HCT116 (cell line): ENCODE results near the gene COL7A1. TPM values are rescaled to one million over a fixed set of nuclear protein-coding genes. Genes with fewer than 3 reads are reported as not detected.

ENCODE experiments used
- ATAC-seq: fragments of 200-7000 bp; cut with Tn5 transposase; 2 replicates; pipeline ENCODE4 v1.9.1; 2020; ENCODE audit warnings: mild to moderate bottlenecking, moderate library complexity
- BruUV-seq: library from RNA; stranded (reverse); fragments of 400-500 nt; replicated peaks from 2 replicates; lab custom pipeline; 2021; lab: Mats Ljungman, UMichigan
- CTCF ChIA-PET: fragments of 300-600 bp; sonication (Branson Sonifier 250); formaldehyde crosslinking; loops from one replicate; lab custom pipeline; 2021; ENCODE audit warnings: antibody characterized with exemption; lab: Charles Lee
- POLR2A ChIA-PET: fragments of 300-600, 350-600 bp; sonication (Branson Sonifier 250); formaldehyde crosslinking; loops from one replicate; lab custom pipeline; 2021; ENCODE audit warnings: antibody characterized with exemption; lab: Charles Lee
- RAD21 ChIA-PET, 2 experiments: fragments of 300-600 bp; sonication (Branson Sonifier 250); formaldehyde crosslinking; loops; one replicate each; lab custom pipeline; 2023; ENCODE audit warnings: low total read pairs in 2 of 2; ENCODE audit not compliant: uncharacterized antibody in 2 of 2, unreplicated experiment in 2 of 2, low non-redundant PET in 1 of 2; lab: Charles Lee
- DNase-seq: peaks from one replicate; pipeline ENCODE4 v3.0.0-alpha.2; 2010; ENCODE audit warnings: low read depth, low spot score
- H2AFZ ChIP-seq: fragments of 200-600 bp; shearing (Covaris generic), sonication (generic); 2 replicates; pipeline ENCODE4 v1.6.1; 2017; ENCODE audit warnings: low read depth, mixed run types, mixed read lengths, antibody characterized with exemption, low read length; ENCODE audit not compliant: poor library complexity, severe bottlenecking
- H3K27ac ChIP-seq: 2 replicates; pipeline ENCODE4 v1.5.1; 2012; ENCODE audit warnings: low read depth, low read length
- H3K27me3 ChIP-seq: fragments of 200-600 bp; sonication (generic); 2 replicates; pipeline ENCODE4 v1.6.1; 2016; ENCODE audit warnings: mixed run types, low read length, mixed read lengths; ENCODE audit not compliant: insufficient read depth
- H3K36me3 ChIP-seq, 2 experiments: fragments of 200-500 bp in 1 of 2; fragments of 200-600 bp in 1 of 2; sonication (Bioruptor generic) in 1 of 2; sonication (generic) in 1 of 2; 2 replicates each; pipeline versions ENCODE4 v1.5.1 to v1.6.1; 2014 to 2016; ENCODE audit warnings: low read length in 2 of 2, inconsistent platforms in 1 of 2, mixed read lengths in 1 of 2, mixed run types in 1 of 2; ENCODE audit not compliant: insufficient read depth in 2 of 2, control insufficient read depth in 1 of 2
- H3K4me1 ChIP-seq, 2 experiments: fragments of 200-600 bp in 1 of 2; sonication (generic) in 1 of 2; 2 replicates each; pipeline versions ENCODE4 v1.5.1 to v1.6.1; 2012 to 2017; ENCODE audit warnings: low read length in 2 of 2, inconsistent platforms in 1 of 2, mild to moderate bottlenecking in 1 of 2, mixed read lengths in 1 of 2, mixed run types in 1 of 2, moderate library complexity in 1 of 2; ENCODE audit not compliant: insufficient read depth in 2 of 2, control insufficient read depth in 1 of 2
- H3K4me2 ChIP-seq: fragments of 200-600 bp; sonication (generic); 2 replicates; pipeline ENCODE4 v1.6.1; 2017; ENCODE audit warnings: mixed run types, low read length, mixed read lengths
- H3K4me3 ChIP-seq, 2 experiments: fragments of 200-600 bp in 1 of 2; sonication (generic) in 1 of 2; replicated peaks in 1 of 2; 2 replicates each; pipeline ENCODE4 v1.5.1; 2011 to 2016; ENCODE audit warnings: low read length in 2 of 2, control low read depth in 1 of 2, low read depth in 1 of 2, mild to moderate bottlenecking in 1 of 2, mixed read lengths in 1 of 2, mixed run types in 1 of 2
- H3K79me2 ChIP-seq: fragments of 200-600 bp; sonication (generic); 2 replicates; pipeline ENCODE4 v1.6.1; 2017; ENCODE audit warnings: mild to moderate bottlenecking, mixed run types, low read length, moderate library complexity, mixed read lengths; ENCODE audit not compliant: insufficient read depth
- H3K9ac ChIP-seq: fragments of 200-600 bp; sonication (generic); 2 replicates; pipeline ENCODE4 v1.6.1; 2016; ENCODE audit warnings: low read length, mixed read lengths
- H3K9me2 ChIP-seq: fragments of 200-600 bp; sonication (generic), shearing (Covaris generic); 2 replicates; pipeline ENCODE4 v1.6.1; 2017; ENCODE audit warnings: mixed run types, mild to moderate bottlenecking, moderate library complexity; ENCODE audit not compliant: insufficient read depth
- H3K9me3 ChIP-seq, 2 experiments: fragments of 200-500 bp in 1 of 2; fragments of 200-600 bp in 1 of 2; sonication (Bioruptor generic) in 1 of 2; sonication (generic) in 1 of 2; 2 replicates each; pipeline ENCODE4 v1.6.1; 2014 to 2017; ENCODE audit warnings: low read length in 2 of 2, mixed read lengths in 2 of 2, inconsistent platforms in 1 of 2, low read depth in 1 of 2, mild to moderate bottlenecking in 1 of 2, mixed run types in 1 of 2, moderate library complexity in 1 of 2; ENCODE audit not compliant: control insufficient read depth in 1 of 2, insufficient read depth in 1 of 2
- H4K20me1 ChIP-seq: fragments of 200-600 bp; sonication (generic), shearing (Covaris generic); 2 replicates; pipeline ENCODE4 v1.6.1; 2017; ENCODE audit warnings: mixed run types, mild to moderate bottlenecking, moderate library complexity; ENCODE audit not compliant: insufficient read depth
- CEBPB ChIP-seq: IDR thresholded peaks from 2 replicates; pipeline ENCODE4 v1.6.1; 2012; ENCODE audit warnings: low read depth
- ELF1 ChIP-seq: IDR thresholded peaks from 2 replicates; pipeline ENCODE4 v1.6.1; 2012; ENCODE audit warnings: low read depth, borderline replicate concordance
- EZH2phosphoT487 ChIP-seq: fragments of 200-600 bp; IDR thresholded peaks from 2 replicates; pipeline ENCODE4 v1.6.1; 2018; ENCODE audit warnings: antibody characterized with exemption, borderline replicate concordance
- JUND ChIP-seq: IDR thresholded peaks from 2 replicates; pipeline ENCODE4 v1.6.1; 2012
- MAX ChIP-seq: IDR thresholded peaks from 2 replicates; pipeline ENCODE4 v1.6.1; 2012
- RAD21 ChIP-seq: IDR thresholded peaks from 2 replicates; pipeline ENCODE4 v1.6.1; 2012; ENCODE audit warnings: low read depth, mild to moderate bottlenecking
- REST ChIP-seq: IDR thresholded peaks from 2 replicates; pipeline ENCODE4 v1.6.1; 2012; ENCODE audit warnings: low read depth
- SIN3A ChIP-seq: IDR thresholded peaks from 2 replicates; pipeline ENCODE4 v1.6.1; 2012; ENCODE audit warnings: low read depth
- SP1 ChIP-seq: IDR thresholded peaks from 2 replicates; pipeline ENCODE4 v1.6.1; 2012; ENCODE audit warnings: low read depth
- TCF7L2 ChIP-seq: IDR thresholded peaks from 2 replicates; pipeline ENCODE4 v1.7.0; 2011; ENCODE audit warnings: borderline replicate concordance, inconsistent platforms; ENCODE audit not compliant: insufficient read depth, insufficient read length; ENCODE audit errors: extremely low read depth
- ZFX ChIP-seq: fragments of 450-650 bp; IDR thresholded peaks from 2 replicates; pipeline ENCODE4 v1.6.1; 2017
- intact Hi-C: fragments of 100-400 bp; cut with micrococcal nuclease; formaldehyde crosslinking; loops from 2 replicates; pipeline ENCODE4 v1.10.0; 2022
- total RNA-seq: library from RNA; stranded (reverse); gene quantifications from one replicate; pipeline ENCODE4 v1.2.1, GENCODE V29; 2021; ENCODE audit not compliant: unreplicated experiment

The COL7A1 gene
- total RNA-seq, 1 experiment from 2014 or later: 11.4 TPM

- Histone ChIP-seq H3K4me2 (no peak overlapping the region), H3K4me3 (no peak overlapping the region), H3K36me3 (peaks cover 4 to 27% of the 10 kb centered on the region in 2 experiments; a peak in 3 of 4 replicates), H3K27me3 (no peaks in the 10 kb centered on the region), H3K9me2 (no peaks in the 10 kb centered on the region), H3K4me1 (no peaks in the 10 kb centered on the region), H3K9me3 (no peaks in the 10 kb centered on the region), H3K79me2 (no peaks in the 10 kb centered on the region), H3K9ac (no peak overlapping the region), H3K27ac (no peak overlapping the region), H2AFZ (no peak overlapping the region), H4K20me1 (no peaks in the 10 kb centered on the region)
- TF ChIP-seq REST (no peak), ZFX (no peak), RAD21 (no peak), JUND (no peak), TCF7L2 (no peak), MAX (no peak), EZH2phosphoT487 (no peak), CEBPB (no peak), ELF1 (no peak), SP1 (no peak), SIN3A (no peak)
- intact Hi-C loops: no loop called here
- POLR2A ChIA-PET: no interaction called here
- CTCF ChIA-PET: no interaction called here
- no peak for DNase-seq
- BruUV-seq: no TSS peak
- RAD21 ChIA-PET: no interaction called here
- ATAC-seq: no peak
Observed at GRCh38 chr3:48536116-48536515, 59.0 kb downstream of the COL7A1 start.
